T-helper 2 cell treated with Interferon-gamma antibody and Interleukin-4, amounts not matched to agents 5 μg/mL and 100 μg/mL, for 36 hours (primary cell): Measurements from ENCODE around the gene EPB41.

Source experiments
- DNase-seq: peaks from one replicate; pipeline ENCODE4 v3.0.0; 2021; ENCODE audit warnings: low spot score
- H3K27ac Mint-ChIP-seq: one replicate; pipeline ENCODE4 v1.8.0; 2021; ENCODE audit warnings: mild to moderate bottlenecking, mixed read lengths
- H3K27me3 Mint-ChIP-seq: one replicate; pipeline ENCODE4 v1.8.0; 2021; ENCODE audit warnings: low read depth, mixed read lengths
- H3K36me3 Mint-ChIP-seq: one replicate; pipeline ENCODE4 v1.8.0; 2021; ENCODE audit warnings: low read depth, mixed read lengths
- H3K4me1 Mint-ChIP-seq: one replicate; pipeline ENCODE4 v1.8.0; 2021; ENCODE audit warnings: low read depth, mixed read lengths
- H3K4me3 Mint-ChIP-seq: one replicate; pipeline ENCODE4 v1.8.0; 2022; ENCODE audit warnings: mild to moderate bottlenecking, moderate library complexity, mixed read lengths
- H3K9me3 Mint-ChIP-seq: one replicate; pipeline ENCODE4 v1.8.0; 2021; ENCODE audit warnings: mixed read lengths

EPB41 gene

GRCh38 chr1:29159773-29160172 is 245.4 kb downstream of the EPB41 start:
- H3K27me3 Mint-ChIP-seq = no peaks in the 10 kb centered on the region
- H3K9me3 Mint-ChIP-seq = no peaks in the 10 kb centered on the region
- H3K4me3 Mint-ChIP-seq = no peak overlapping the region
- no peak overlapping the region for H3K27ac Mint-ChIP-seq
- H3K4me1 Mint-ChIP-seq = peaks cover 14% of the 10 kb centered on the region
- no peak for DNase-seq
- H3K36me3 Mint-ChIP-seq = peaks cover 50% of the 10 kb centered on the region

- no peaks in the 10 kb centered on the region for H3K27me3 Mint-ChIP-seq
- no peak overlapping the region for H3K27ac Mint-ChIP-seq
- peaks cover 48% of the 10 kb centered on the region for H3K36me3 Mint-ChIP-seq
- DNase-seq = no peak
- H3K9me3 Mint-ChIP-seq = no peaks in the 10 kb centered on the region
- H3K4me3 Mint-ChIP-seq = no peak overlapping the region
- H3K4me1 Mint-ChIP-seq = peaks cover 22% of the 10 kb centered on the region
Measured at GRCh38 chr1:29162025-29162424, 247.7 kb downstream of the EPB41 start.

- H3K27me3 Mint-ChIP-seq = no peaks in the 10 kb centered on the region
- peaks cover 24% of the 10 kb centered on the region for H3K4me1 Mint-ChIP-seq
- H3K9me3 Mint-ChIP-seq = no peaks in the 10 kb centered on the region
- H3K4me3 Mint-ChIP-seq = no peak overlapping the region
- peak overlapping the region; percentile 15 for H3K27ac Mint-ChIP-seq
- peaks cover 46% of the 10 kb centered on the region for H3K36me3 Mint-ChIP-seq
- no peak for DNase-seq
Measured at GRCh38 chr1:29162476-29163138, 248.2 kb downstream of the EPB41 start.

GRCh38 chr1:29164588-29164987 is 250.2 kb downstream of the EPB41 start:
- DNase-seq = no peak
- H3K4me3 Mint-ChIP-seq = no peak overlapping the region
- no peak overlapping the region for H3K27ac Mint-ChIP-seq
- H3K9me3 Mint-ChIP-seq = no peaks in the 10 kb centered on the region
- no peaks in the 10 kb centered on the region for H3K27me3 Mint-ChIP-seq
- H3K36me3 Mint-ChIP-seq = peaks cover 41% of the 10 kb centered on the region
- peaks cover 32% of the 10 kb centered on the region for H3K4me1 Mint-ChIP-seq

- peak overlapping the region; percentile 47 for H3K27ac Mint-ChIP-seq
- no peaks in the 10 kb centered on the region for H3K9me3 Mint-ChIP-seq
- peaks cover 46% of the 10 kb centered on the region for H3K36me3 Mint-ChIP-seq
- H3K4me3 Mint-ChIP-seq = no peak overlapping the region
- peaks cover 46% of the 10 kb centered on the region for H3K4me1 Mint-ChIP-seq
- no peak for DNase-seq
- H3K27me3 Mint-ChIP-seq = no peaks in the 10 kb centered on the region
Measured at GRCh38 chr1:29166291-29166878, 252.0 kb downstream of the EPB41 start.

- H3K4me3 Mint-ChIP-seq = no peak overlapping the region
- H3K9me3 Mint-ChIP-seq = no peaks in the 10 kb centered on the region
- H3K4me1 Mint-ChIP-seq = peaks cover 56% of the 10 kb centered on the region
- H3K36me3 Mint-ChIP-seq = peaks cover 56% of the 10 kb centered on the region
- no peak for DNase-seq
- no peaks in the 10 kb centered on the region for H3K27me3 Mint-ChIP-seq
- H3K27ac Mint-ChIP-seq = no peak overlapping the region
Measured at GRCh38 chr1:29167904-29168303, 253.5 kb downstream of the EPB41 start.
